Naive thymus-derived CD4-positive, alpha-beta T cell (primary cell): Measurements from ENCODE around the gene SEH1L. TPM values are rescaled to one million over a fixed set of nuclear protein-coding genes. Genes with fewer than 3 reads are reported as not detected.

ENCODE experiments used
- ATAC-seq: fragments of 150-1000 bp; cut with Tn5 transposase; 2 replicates; pipeline ENCODE4 v1.10.0; 2021; ENCODE audit warnings: mild to moderate bottlenecking, moderate library complexity
- CTCF ChIA-PET: fragments of 350-600 bp; sonication (Branson Sonifier 250); formaldehyde crosslinking; loops from one replicate; lab custom pipeline; 2021; ENCODE audit warnings: antibody characterized with exemption; lab: Charles Lee
- POLR2A ChIA-PET: fragments of 350-600 bp; sonication (Branson Sonifier 250); formaldehyde crosslinking; loops from one replicate; lab custom pipeline; 2021; ENCODE audit warnings: antibody characterized with exemption, inconsistent platforms; lab: Charles Lee
- DNase-seq, 9 donors: peaks; one replicate each; pipeline versions ENCODE4 v3.0.0 to v3.0.0-alpha.2; 2020 to 2022; ENCODE audit warnings: mixed read lengths in 1 of 9
- H3K27ac ChIP-seq: one replicate; pipeline ENCODE4 v1.7.0; 2013; ENCODE audit warnings: mild to moderate bottlenecking, low read depth, low read length, moderate library complexity
- H3K27me3 ChIP-seq, 2 donors: one replicate each; pipeline ENCODE4 v1.7.0; 2013; ENCODE audit warnings: low read length in 2 of 2, mild to moderate bottlenecking in 2 of 2, moderate library complexity in 2 of 2; ENCODE audit not compliant: control insufficient read depth in 2 of 2, insufficient read depth in 2 of 2
- H3K36me3 ChIP-seq, 3 experiments: 1 replicate in 2 of 3; 2 replicates in 1 of 3; pipeline ENCODE4 v1.7.0; 2013; ENCODE audit warnings: low read length in 3 of 3, mild to moderate bottlenecking in 3 of 3, moderate library complexity in 1 of 3; ENCODE audit not compliant: insufficient read depth in 3 of 3, control insufficient read depth in 2 of 3
- H3K4me1 ChIP-seq, 2 donors: one replicate each; pipeline ENCODE4 v1.7.0; 2013; ENCODE audit warnings: low read length in 2 of 2, mild to moderate bottlenecking in 2 of 2, moderate library complexity in 1 of 2; ENCODE audit not compliant: control insufficient read depth in 2 of 2, insufficient read depth in 2 of 2
- H3K4me3 ChIP-seq: 2 replicates; pipeline ENCODE4 v1.7.0; 2013; ENCODE audit warnings: mild to moderate bottlenecking, low read length
- H3K9me3 ChIP-seq, 3 experiments: 1 replicate in 2 of 3; 2 replicates in 1 of 3; pipeline ENCODE4 v1.7.0; 2013; ENCODE audit warnings: low read length in 3 of 3; ENCODE audit not compliant: control insufficient read depth in 2 of 3
- H3K27ac Mint-ChIP-seq, 9 donors: one replicate each; pipeline ENCODE4 v1.8.0; 2020 to 2022; ENCODE audit warnings: mixed read lengths in 9 of 9, mild to moderate bottlenecking in 8 of 9, moderate library complexity in 5 of 9, inconsistent platforms in 2 of 9
- H3K27me3 Mint-ChIP-seq, 5 donors: one replicate each; pipeline ENCODE4 v1.8.0; 2021 to 2022; ENCODE audit warnings: mixed read lengths in 5 of 5, mild to moderate bottlenecking in 1 of 5
- H3K36me3 Mint-ChIP-seq, 5 donors: one replicate each; pipeline ENCODE4 v1.8.0; 2020 to 2022; ENCODE audit warnings: mixed read lengths in 5 of 5, mild to moderate bottlenecking in 3 of 5, inconsistent platforms in 1 of 5
- H3K4me1 Mint-ChIP-seq, 7 donors: one replicate each; pipeline ENCODE4 v1.8.0; 2020 to 2022; ENCODE audit warnings: mixed read lengths in 7 of 7, mild to moderate bottlenecking in 3 of 7, inconsistent platforms in 1 of 7
- H3K4me3 Mint-ChIP-seq, 10 donors: one replicate each; pipeline ENCODE4 v1.8.0; 2020 to 2022; ENCODE audit warnings: mild to moderate bottlenecking in 10 of 10, mixed read lengths in 10 of 10, moderate library complexity in 6 of 10, inconsistent platforms in 2 of 10
- H3K9me3 Mint-ChIP-seq, 11 donors: one replicate each; pipeline ENCODE4 v1.8.0; 2020 to 2022; ENCODE audit warnings: mixed read lengths in 11 of 11, mild to moderate bottlenecking in 4 of 11, inconsistent platforms in 1 of 11, moderate library complexity in 1 of 11
- intact Hi-C, 2 donors: fragments of 100-400 bp; cut with micrococcal nuclease; formaldehyde crosslinking; loops; one replicate each; pipeline ENCODE4 v1.15.1; 2023
- polyA plus RNA-seq, 2 donors: library from polyadenylated mRNA; unstranded; fragments of 300-500 nt; fragmentation: Illumina TruSeq; gene quantifications; one replicate each; pipeline ENCODE4 v1.2.3, GENCODE V29; 2021
- total RNA-seq, 6 experiments: library from RNA in 5 of 6; stranded (reverse) in 5 of 6; gene quantifications; 1 replicate in 5 of 6; 2 replicates in 1 of 6; pipeline ENCODE4 v1.2.3 and lab custom pipeline; 2021 to 2026

The SEH1L gene
- total and polyA plus RNA-seq, 7 experiments from 2014 or later, result 28.4 to 54.2 (median 34.1) TPM

GRCh38 chr18:13014818-13015217, 67.0 kb downstream of the SEH1L start:
- H3K4me3 ChIP-seq, result no peak overlapping the region
- ChIA-PET CTCF (interaction anchor here (0.5 kb wide), 1 partner anchor 10 kb away, joined by 3 read pairs; no protein-coding TSS in a partner anchor), POLR2A (interaction anchor here (0.7 kb wide), 1 partner anchor 228 kb away, joined by 3 read pairs; no protein-coding TSS in a partner anchor)
- intact Hi-C loops, result no loop called here
- H3K27ac ChIP-seq, result no peak overlapping the region
- no peak overlapping the region for H3K4me3 Mint-ChIP-seq
- no peak for DNase-seq
- peaks cover 11 to 66% (median 30%) of the 10 kb centered on the region in 3 experiments for H3K36me3 ChIP-seq
- peaks cover 7 to 71% (median 41%) of the 10 kb centered on the region in 5 donors for H3K36me3 Mint-ChIP-seq
- ATAC-seq, result no peak
- no peaks in the 10 kb centered on the region for H3K27me3 ChIP-seq
- H3K4me1 Mint-ChIP-seq, result peaks cover 0 to 11% (median 0%) of the 10 kb centered on the region in 7 donors
- H3K9me3 ChIP-seq, result no peaks in the 10 kb centered on the region
- H3K27me3 Mint-ChIP-seq, result no peaks in the 10 kb centered on the region
- H3K4me1 ChIP-seq, result no peaks in the 10 kb centered on the region
- no peaks in the 10 kb centered on the region for H3K9me3 Mint-ChIP-seq
- H3K27ac Mint-ChIP-seq, result peak overlapping the region in 1 of 9 donors; percentile 20

GRCh38 chr18:13017247-13017875, 69.5 kb downstream of the SEH1L start:
- Histone ChIP-seq H3K27ac (no peak overlapping the region), H3K9me3 (no peaks in the 10 kb centered on the region), H3K4me3 (no peak overlapping the region), H3K36me3 (peaks cover 11 to 62% (median 40%) of the 10 kb centered on the region in 3 experiments), H3K27me3 (no peaks in the 10 kb centered on the region), H3K4me1 (no peaks in the 10 kb centered on the region)
- Mint-ChIP-seq H3K4me3 (no peak overlapping the region), H3K36me3 (peaks cover 9 to 85% (median 61%) of the 10 kb centered on the region in 5 donors), H3K9me3 (no peaks in the 10 kb centered on the region), H3K27me3 (no peaks in the 10 kb centered on the region), H3K4me1 (peaks cover 0 to 22% (median 8%) of the 10 kb centered on the region in 7 donors), H3K27ac (peak overlapping the region in 2 of 9 donors; percentile 34 to 83)
- intact Hi-C loops, result no loop called here
- DNase-seq (no peak), ATAC-seq (no peak)
- CTCF ChIA-PET, result no interaction called here
- POLR2A ChIA-PET, result no interaction called here

- Mint-ChIP-seq H3K9me3 (peaks cover 0 to 4% (median 0%) of the 10 kb centered on the region in 11 donors), H3K4me3 (no peak overlapping the region), H3K27ac (peak overlapping the region in 1 of 9 donors; percentile 59), H3K27me3 (no peaks in the 10 kb centered on the region), H3K36me3 (peaks cover 9 to 86% (median 64%) of the 10 kb centered on the region in 5 donors), H3K4me1 (peaks cover 0 to 22% (median 8%) of the 10 kb centered on the region in 7 donors)
- Histone ChIP-seq H3K9me3 (no peaks in the 10 kb centered on the region), H3K36me3 (peaks cover 11 to 52% (median 41%) of the 10 kb centered on the region in 3 experiments), H3K4me3 (no peak overlapping the region), H3K27ac (no peak overlapping the region), H3K27me3 (no peaks in the 10 kb centered on the region), H3K4me1 (no peaks in the 10 kb centered on the region)
- DNase-seq (no peak), ATAC-seq (no peak)
- CTCF ChIA-PET, result no interaction called here
- POLR2A ChIA-PET, result no interaction called here
- intact Hi-C loops, result no loop called here
These were observed 70.6 kb downstream of the SEH1L start for GRCh38 chr18:13018374-13018773.

- peaks cover 0 to 4% (median 0%) of the 10 kb centered on the region in 11 donors for H3K9me3 Mint-ChIP-seq
- no peak for DNase-seq
- ATAC-seq, result no peak
- H3K27ac Mint-ChIP-seq, result peak overlapping the region in 1 of 9 donors; percentile 12
- no peak overlapping the region for H3K4me3 Mint-ChIP-seq
- peaks cover 11 to 46% (median 34%) of the 10 kb centered on the region in 3 experiments for H3K36me3 ChIP-seq
- peaks cover 9 to 87% (median 73%) of the 10 kb centered on the region in 5 donors for H3K36me3 Mint-ChIP-seq
- H3K4me1 ChIP-seq, result no peaks in the 10 kb centered on the region
- H3K9me3 ChIP-seq, result no peaks in the 10 kb centered on the region
- intact Hi-C loops, result no loop called here
- H3K27ac ChIP-seq, result no peak overlapping the region
- POLR2A ChIA-PET, result no interaction called here
- CTCF ChIA-PET, result no interaction called here
- H3K4me1 Mint-ChIP-seq, result peaks cover 0 to 22% (median 8%) of the 10 kb centered on the region in 7 donors
- no peaks in the 10 kb centered on the region for H3K27me3 ChIP-seq
- no peak overlapping the region for H3K4me3 ChIP-seq
- no peaks in the 10 kb centered on the region for H3K27me3 Mint-ChIP-seq
These were observed 71.5 kb downstream of the SEH1L start for GRCh38 chr18:13019301-13019700.

- H3K27me3 ChIP-seq, result no peaks in the 10 kb centered on the region
- peaks cover 0 to 4% (median 0%) of the 10 kb centered on the region in 11 donors for H3K9me3 Mint-ChIP-seq
- ChIA-PET CTCF (no interaction called here), POLR2A (interaction anchor here (0.6 to 0.8 kb wide), 2 partner anchors 308 to 328 kb away, joined by 3 read pairs; no protein-coding TSS in a partner anchor)
- no peak overlapping the region for H3K27ac ChIP-seq
- H3K4me3 Mint-ChIP-seq, result no peak overlapping the region
- H3K4me1 Mint-ChIP-seq, result peaks cover 0 to 28% (median 11%) of the 10 kb centered on the region in 7 donors
- H3K36me3 Mint-ChIP-seq, result peaks cover 4 to 77% (median 61%) of the 10 kb centered on the region in 5 donors
- no peak for DNase-seq
- no peaks in the 10 kb centered on the region for H3K4me1 ChIP-seq
- intact Hi-C loops, result no loop called here
- no peaks in the 10 kb centered on the region for H3K27me3 Mint-ChIP-seq
- no peak for ATAC-seq
- no peaks in the 10 kb centered on the region for H3K9me3 ChIP-seq
- peaks cover under 1 to 29% (median 18%) of the 10 kb centered on the region in 3 experiments for H3K36me3 ChIP-seq
- no peak overlapping the region for H3K4me3 ChIP-seq
- no peak overlapping the region for H3K27ac Mint-ChIP-seq
These were observed 74.8 kb downstream of the SEH1L start for GRCh38 chr18:13022644-13023043.

- DNase-seq (no peak), ATAC-seq (no peak)
- intact Hi-C loops, result no loop called here
- H3K9me3 ChIP-seq, result no peaks in the 10 kb centered on the region
- Mint-ChIP-seq H3K4me1 (peaks cover 0 to 15% (median 8%) of the 10 kb centered on the region in 7 donors), H3K9me3 (peaks cover 0 to 4% (median 0%) of the 10 kb centered on the region in 11 donors), H3K27me3 (no peaks in the 10 kb centered on the region), H3K4me3 (no peak overlapping the region), H3K27ac (no peak overlapping the region), H3K36me3 (peaks cover under 1 to 65% (median 51%) of the 10 kb centered on the region in 5 donors)
- ChIA-PET CTCF (no interaction called here), POLR2A (no interaction called here)
- no peak overlapping the region for H3K4me3 ChIP-seq
- no peak overlapping the region for H3K27ac ChIP-seq
- H3K4me1 ChIP-seq, result no peaks in the 10 kb centered on the region
- H3K36me3 ChIP-seq, result peaks cover 6 to 31% (median 20%) of the 10 kb centered on the region in 3 experiments
- no peaks in the 10 kb centered on the region for H3K27me3 ChIP-seq
These were observed 77.4 kb downstream of the SEH1L start for GRCh38 chr18:13025233-13025632.
